GM18526 (cell line): ENCODE measurements around the gene MYL6B.
A peak's percentile ranks its signal among the peaks of the same experiment; 100 is the strongest.

ENCODE experiments used
- POLR2A ChIP-seq: IDR thresholded peaks from 3 replicates; pipeline ENCODE4 v1.6.1; 2011; ENCODE audit not compliant: insufficient read length; ENCODE audit errors: extremely low read depth

MYL6B gene

GRCh38 chr12:56158029-56158925 lies 5.9 kb downstream of the MYL6B start, which contains the start of gene MYL6:
TSS of gene MYL6 (plus strand) at chr12:56158359. CDS start at chr12:56158402, 43 bp downstream.
- TF ChIP-seq POLR2A, result peak; percentile 97

DNA sequence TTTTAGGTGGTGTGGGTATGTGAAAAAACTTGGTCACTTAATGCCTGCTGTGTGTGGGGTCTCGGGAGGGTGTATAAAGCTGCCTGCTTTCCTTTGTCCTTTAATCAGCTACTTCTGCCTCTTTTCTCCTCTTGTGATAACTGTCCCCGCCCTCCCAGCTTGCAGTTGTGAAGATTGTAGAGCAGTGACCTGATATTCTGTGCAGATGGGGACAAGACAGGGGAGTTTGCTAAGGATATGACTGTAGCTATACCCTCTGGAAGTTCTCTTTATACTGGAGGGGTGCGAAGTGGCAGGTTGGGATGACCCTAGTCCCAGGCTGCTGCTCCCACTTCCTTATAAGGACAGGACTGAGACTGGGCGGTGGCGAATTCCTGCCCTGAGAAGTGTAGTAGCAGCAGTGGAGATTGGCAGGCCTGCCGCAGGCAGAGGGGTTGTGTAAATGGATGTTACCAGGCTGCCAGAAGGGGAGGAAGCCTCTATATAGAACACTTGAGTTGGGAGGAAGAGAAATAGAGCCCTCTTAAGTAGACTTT lies 6.6 kb downstream of the MYL6B start:
- no peak for TF ChIP-seq POLR2A

GRCh38 chr12:56159482-56160192 lies 7.2 kb downstream of the MYL6B start:
- TF ChIP-seq POLR2A, result no peak

DNA sequence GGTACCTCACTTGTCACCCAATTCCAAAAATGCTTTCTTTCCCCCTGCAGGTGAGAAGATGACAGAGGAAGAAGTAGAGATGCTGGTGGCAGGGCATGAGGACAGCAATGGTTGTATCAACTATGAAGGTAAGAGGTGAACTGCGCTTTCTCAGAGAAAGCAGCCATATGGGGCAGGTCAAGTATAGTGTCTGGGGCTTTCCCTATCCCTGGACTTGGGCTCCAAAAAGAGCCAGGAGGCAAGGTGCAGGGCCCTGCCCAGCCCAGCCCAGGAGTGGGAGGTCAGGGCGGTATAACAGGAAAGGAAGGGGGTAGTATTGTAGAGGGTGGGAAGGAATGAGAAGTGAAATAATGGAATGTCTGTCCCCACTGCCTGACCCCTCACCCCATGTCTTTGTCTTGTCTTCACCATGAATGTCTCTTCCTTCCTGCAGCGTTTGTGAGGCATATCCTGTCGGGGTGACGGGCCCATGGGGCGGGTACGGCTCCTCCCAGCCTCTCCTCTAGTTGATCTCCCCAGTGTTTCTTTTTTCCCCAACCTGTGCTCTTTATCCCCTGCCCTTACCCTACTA lies 7.9 kb downstream of the MYL6B start:
- no peak for TF ChIP-seq POLR2A

- peak; percentile 6 for TF ChIP-seq POLR2A
These were observed 8.7 kb downstream of the MYL6B start for GRCh38 chr12:56160894-56161689.

- TF ChIP-seq POLR2A, result no peak
These were observed 9.4 kb downstream of the MYL6B start for GRCh38 chr12:56161690-56162351.

DNA sequence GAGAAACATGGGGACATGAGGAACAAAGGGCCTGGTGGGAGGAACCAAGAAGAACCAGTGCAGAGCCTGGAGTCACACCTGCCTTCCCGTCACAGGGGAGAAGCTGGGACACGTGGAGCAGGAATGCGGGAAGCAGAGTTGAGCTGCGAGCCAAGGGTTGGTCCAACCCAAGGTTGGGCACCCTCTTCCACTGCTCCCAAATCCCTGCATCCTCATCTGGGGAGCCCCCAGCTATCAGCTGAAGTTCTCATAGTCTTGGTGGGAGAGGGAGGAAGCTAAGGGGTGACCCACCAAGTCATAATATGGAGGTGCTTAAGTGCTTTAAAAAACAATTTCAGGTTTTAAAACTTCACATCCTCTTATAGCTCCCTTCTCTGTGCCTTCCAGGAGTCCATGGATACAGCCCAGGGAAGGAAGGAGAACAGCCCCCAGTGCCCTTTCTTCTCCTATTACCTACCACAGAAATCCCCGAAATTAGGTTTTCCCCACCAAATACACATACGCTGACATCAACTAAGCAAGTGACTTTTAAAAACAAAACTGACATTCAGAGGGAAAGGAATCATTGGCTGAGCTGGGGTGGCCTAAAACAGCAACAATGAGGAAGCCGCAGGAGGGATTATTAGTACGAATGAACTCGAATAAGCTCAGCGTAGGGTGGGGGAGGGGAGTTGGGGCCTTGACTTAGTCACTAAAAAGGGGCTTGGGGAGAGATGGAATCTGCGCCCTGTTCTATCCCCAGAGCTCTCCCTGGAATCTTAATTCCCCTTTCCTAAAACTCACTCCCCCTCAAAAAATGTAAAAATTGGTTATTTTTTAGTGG lies 10.3 kb downstream of the MYL6B start:
- no peak for TF ChIP-seq POLR2A

GRCh38 chr12:56163533-56164344 lies 11.4 kb downstream of the MYL6B start:
- no peak for TF ChIP-seq POLR2A

- peak; percentile 16 for TF ChIP-seq POLR2A
These were observed 11.9 kb downstream of the MYL6B start for GRCh38 chr12:56164345-56164729.

DNA sequence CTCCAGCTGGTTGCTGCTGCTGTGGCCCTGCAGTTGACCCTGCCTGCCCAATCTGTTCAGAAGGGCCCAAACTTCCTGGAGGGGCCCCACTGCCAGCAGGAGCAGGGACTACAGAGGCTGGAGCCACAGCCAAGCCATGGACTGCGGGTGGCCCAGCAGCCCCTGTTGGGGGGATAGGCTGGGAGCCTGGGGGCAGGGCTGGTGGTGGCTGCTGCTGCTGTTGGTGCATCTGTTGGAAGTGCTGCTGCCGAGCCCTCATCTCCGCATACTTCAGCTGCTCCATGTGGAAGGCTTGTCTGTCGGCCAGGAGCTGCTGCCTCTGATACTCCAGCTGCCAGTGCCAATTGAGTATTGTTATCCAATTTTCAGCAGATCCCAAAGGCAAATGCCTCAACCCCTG lies 13.0 kb downstream of the MYL6B start:
- TF ChIP-seq POLR2A, result peak; percentile 13

- no peak for TF ChIP-seq POLR2A
These were observed 16.9 kb downstream of the MYL6B start for GRCh38 chr12:56169229-56169759.

DNA sequence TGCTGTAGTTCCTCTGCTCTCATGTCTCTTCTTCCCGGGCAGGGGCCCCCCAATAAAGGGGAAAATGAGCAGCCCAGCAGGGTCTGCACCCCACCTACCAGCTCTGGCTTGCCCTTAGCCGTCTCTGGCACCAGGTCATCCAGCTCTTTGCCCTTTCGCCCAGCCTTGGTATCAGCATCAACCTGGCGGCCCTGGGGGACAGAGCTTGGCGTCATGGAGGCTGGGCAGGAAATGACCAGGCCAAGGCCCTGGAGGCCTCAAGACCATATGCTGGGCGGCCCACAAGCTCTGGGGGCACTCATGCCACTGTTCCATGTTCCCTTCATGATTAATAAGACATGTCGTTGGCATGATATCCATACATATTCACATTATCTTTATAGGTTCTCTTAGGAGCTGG lies 20.5 kb downstream of the MYL6B start:
- TF ChIP-seq POLR2A, result no peak

- no peak for TF ChIP-seq POLR2A
These were observed 26.0 kb downstream of the MYL6B start for GRCh38 chr12:56178347-56178746.

- no peak for TF ChIP-seq POLR2A
These were observed 34.6 kb downstream of the MYL6B start for GRCh38 chr12:56186957-56187356.
